ENCODE measurements around the gene ZNF367. TPM values are rescaled to one million over a fixed set of nuclear protein-coding genes. Genes with fewer than 3 reads are reported as not detected.
A peak's percentile ranks its signal among the peaks of the same experiment; 100 is the strongest.

ZNF367 gene
- total and polyA plus RNA-seq, 9 of the 15 experiments (the other 6 are each of a cell fraction or from before 2014, with no cell fraction given), result 2.7 to 14.4 (median 10.0) TPM

GRCh38 chr9:96449845-96450612 is 31.9 kb upstream of the ZNF367 start, which contains the start of gene HABP4 (continued):
- TF ChIP-seq MGA (IDR thresholded peaks at IDR 0.05), result no peak; the same call in 1 of the 2 replicates
- TF ChIP-seq REST (IDR thresholded peaks at IDR 0.05; ENCODE audit: borderline replicate concordance), result peak; percentile 52
- TF ChIP-seq REST (CRISPR knock-in tag; IDR thresholded peaks at IDR 0.05; ENCODE audit: low read depth), result no peak
- peak; percentile 78 for TF ChIP-seq PKNOX1 (IDR thresholded peaks at IDR 0.05)

All from K562 (cell line).